ENCODE data around the gene SHB.
A peak's percentile ranks its signal among the peaks of the same experiment; 100 is the strongest.

SHB gene

DNA sequence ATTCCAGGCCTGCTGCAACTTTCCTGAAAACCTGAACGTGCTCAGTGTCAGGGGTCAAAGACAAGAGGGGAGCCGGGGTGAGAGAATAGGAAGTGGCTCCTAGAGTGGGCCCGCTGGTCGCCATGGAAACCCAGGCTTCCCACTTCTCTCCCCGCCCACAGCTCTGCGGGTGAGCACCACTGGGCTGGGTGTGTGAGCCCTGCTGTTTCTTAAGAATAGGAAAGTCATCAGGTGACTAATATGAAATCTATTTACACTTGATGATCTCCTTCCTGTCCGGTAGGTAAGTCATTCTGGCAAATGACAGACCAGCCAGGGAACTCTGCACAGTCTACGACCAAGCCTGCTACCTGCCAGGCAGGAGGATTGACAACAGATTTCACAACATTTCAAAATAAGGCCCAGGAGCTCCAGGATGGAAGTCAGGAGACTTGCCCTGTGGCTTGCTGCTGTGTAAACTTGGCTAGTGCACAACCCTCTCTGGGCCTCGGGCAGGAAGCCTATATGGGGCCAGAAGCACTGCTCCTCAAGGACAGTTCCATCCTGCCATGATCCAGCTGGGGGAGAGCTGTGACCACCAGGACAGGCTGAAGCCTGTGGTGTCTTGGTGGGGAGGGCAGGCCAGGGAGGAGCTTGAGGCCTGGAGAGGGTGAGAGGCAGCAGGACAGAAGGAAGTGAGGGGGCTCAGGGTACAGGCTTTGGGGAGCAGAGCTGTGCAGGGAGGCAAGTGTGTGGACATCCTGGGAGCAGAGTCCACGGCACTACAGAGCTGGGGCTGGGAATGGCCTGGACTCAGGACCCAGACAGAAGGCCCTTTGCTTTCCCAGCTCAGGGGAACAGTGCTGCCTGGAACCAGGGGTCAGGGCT is 60.6 kb downstream of the SHB start:
- Mint-ChIP-seq H3K27ac (peak overlapping the region; percentile 78), H3K27me3 (no peaks in the 10 kb centered on the region), H3K4me3 (peak overlapping the region; percentile 28), H3K9me3 (no peaks in the 10 kb centered on the region), H3K36me3 (ENCODE audit: low read depth) (no peaks in the 10 kb centered on the region), H3K4me1 (ENCODE audit: low read depth) (peaks cover 26% of the 10 kb centered on the region)
- DNase-seq, result peak; percentile 62

DNA sequence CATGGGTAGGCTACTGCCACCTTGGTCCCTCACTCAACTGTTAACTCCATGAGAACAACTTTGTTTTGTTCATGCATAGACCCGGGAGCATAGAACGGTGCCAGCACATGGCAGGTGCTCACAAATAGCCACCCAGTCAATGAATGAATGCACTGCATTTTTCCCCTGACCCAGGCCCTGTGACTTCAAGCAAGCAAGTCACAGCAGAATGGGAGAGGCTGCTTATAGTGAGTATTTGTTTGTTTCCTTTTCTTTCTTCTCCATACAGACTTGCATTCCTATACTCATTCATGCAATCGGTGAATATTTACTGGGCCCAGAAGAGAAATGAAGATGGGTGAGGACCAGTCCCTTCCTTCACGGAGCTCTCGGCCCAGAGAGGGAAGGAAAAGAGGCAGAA is 62.0 kb downstream of the SHB start:
- Mint-ChIP-seq H3K4me1 (ENCODE audit: low read depth) (peaks cover 30% of the 10 kb centered on the region), H3K27ac (no peak overlapping the region), H3K9me3 (no peaks in the 10 kb centered on the region), H3K27me3 (no peaks in the 10 kb centered on the region), H3K4me3 (no peak overlapping the region), H3K36me3 (ENCODE audit: low read depth) (no peaks in the 10 kb centered on the region)
- no peak for DNase-seq

DNA sequence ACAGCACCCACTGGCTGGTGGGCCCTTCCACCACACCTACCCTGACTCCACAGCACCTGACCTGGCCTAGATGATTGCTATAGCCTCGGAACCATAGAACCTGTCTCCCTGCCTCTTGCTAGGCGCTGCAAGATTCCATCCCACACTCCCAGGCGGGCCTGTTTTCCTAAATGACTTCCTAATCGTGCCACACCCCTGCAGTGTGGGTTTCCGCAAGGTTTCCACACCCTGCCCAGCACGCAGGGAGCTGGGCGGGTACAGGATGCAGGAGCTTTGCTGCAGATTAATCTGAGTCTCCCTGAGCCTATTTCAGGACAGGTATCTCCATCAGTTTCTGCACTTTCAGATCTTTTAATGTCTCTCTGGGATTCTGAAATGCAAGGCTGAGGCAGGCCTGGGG is 62.9 kb downstream of the SHB start:
- Mint-ChIP-seq H3K9me3 (no peaks in the 10 kb centered on the region), H3K27me3 (no peaks in the 10 kb centered on the region), H3K36me3 (ENCODE audit: low read depth) (no peaks in the 10 kb centered on the region), H3K27ac (no peak overlapping the region), H3K4me3 (no peak overlapping the region), H3K4me1 (ENCODE audit: low read depth) (peaks cover 30% of the 10 kb centered on the region)
- no peak for DNase-seq

DNA sequence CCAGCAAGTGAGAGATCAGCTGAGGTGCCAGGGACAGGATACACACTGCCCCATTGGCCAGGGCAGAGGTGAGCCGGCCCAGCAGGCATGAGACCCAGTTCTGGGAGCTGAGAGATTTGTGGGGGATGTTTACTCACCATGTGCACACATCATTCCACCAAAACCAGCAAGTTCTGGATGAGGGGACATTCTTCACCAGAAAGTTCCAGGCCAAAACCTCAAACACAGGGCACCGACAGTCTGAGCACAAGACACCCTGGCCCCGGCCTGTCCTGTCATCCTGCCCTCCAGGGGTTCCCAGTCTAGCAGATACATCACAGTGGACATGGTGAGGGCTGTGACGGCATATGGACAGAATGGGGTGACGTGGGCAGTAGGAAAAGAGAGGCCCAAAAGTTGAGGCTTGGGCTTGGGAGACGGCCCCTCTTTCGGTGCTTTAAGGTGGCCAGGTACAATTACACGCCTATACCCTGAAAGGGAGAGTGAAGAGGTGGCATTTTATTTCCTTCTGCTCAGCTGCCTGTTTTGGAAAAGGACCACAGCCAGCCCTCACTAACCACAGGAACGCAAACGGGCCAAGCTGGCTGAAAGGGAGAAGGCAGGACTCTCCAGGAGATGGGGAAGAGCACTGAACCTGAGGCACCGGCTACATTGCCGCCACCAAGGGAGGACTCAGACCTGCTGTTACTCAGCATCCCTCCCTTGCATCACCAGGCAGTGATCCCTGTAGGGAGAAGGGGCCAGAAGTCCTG is 64.0 kb downstream of the SHB start:
- no peak overlapping the region for H3K27ac Mint-ChIP-seq
- no peaks in the 10 kb centered on the region for H3K36me3 Mint-ChIP-seq (ENCODE audit: low read depth)
- no peaks in the 10 kb centered on the region for H3K27me3 Mint-ChIP-seq
- DNase-seq, result no peak
- H3K4me1 Mint-ChIP-seq (ENCODE audit: low read depth), result peaks cover 30% of the 10 kb centered on the region
- no peaks in the 10 kb centered on the region for H3K9me3 Mint-ChIP-seq
- no peak overlapping the region for H3K4me3 Mint-ChIP-seq

DNA sequence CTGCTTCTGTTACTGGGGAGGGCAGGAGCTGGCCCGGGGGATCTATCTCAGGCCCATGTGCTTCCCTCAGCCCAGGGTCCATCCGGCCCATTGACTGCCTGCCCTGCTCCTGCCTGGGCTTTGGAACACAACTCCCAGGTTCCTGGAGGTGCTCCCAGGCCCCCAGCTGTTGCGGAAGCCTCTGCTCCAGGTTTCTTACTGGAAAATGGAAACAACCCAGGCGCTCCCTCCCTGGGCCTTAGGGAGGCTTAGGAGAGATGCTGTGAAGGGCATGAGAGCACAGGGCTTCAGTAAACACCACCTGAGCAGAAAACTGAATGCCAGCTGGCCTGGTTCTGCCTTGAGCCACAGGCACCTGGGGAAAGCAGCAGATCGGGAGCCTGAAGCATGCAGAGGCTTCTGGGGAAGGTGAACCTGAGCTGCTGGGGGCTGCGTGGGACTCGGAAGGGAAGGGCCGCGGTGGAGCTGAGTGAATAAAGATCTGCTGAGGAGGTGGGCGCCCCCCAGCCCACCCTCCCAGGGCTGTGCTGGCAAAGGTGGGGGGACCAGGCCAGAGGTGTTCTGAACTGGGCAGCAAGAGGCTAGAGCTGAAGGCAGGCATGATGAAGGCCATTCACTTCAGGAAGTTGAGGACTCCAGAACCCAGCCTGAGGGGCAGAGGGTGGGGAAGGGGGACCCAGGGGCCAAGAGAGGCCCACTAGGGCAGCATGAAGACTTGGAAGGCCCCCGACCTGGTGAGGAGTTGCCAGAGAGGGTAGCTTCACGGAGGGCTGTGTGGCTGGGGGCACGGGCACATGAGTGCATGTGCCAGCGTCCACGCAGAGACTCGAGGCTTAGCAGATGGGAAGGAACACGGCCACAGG is 64.8 kb downstream of the SHB start:
- Mint-ChIP-seq H3K36me3 (ENCODE audit: low read depth) (no peaks in the 10 kb centered on the region), H3K4me3 (no peak overlapping the region), H3K27ac (no peak overlapping the region), H3K9me3 (no peaks in the 10 kb centered on the region), H3K27me3 (no peaks in the 10 kb centered on the region), H3K4me1 (ENCODE audit: low read depth) (peaks cover 31% of the 10 kb centered on the region)
- no peak for DNase-seq

DNA sequence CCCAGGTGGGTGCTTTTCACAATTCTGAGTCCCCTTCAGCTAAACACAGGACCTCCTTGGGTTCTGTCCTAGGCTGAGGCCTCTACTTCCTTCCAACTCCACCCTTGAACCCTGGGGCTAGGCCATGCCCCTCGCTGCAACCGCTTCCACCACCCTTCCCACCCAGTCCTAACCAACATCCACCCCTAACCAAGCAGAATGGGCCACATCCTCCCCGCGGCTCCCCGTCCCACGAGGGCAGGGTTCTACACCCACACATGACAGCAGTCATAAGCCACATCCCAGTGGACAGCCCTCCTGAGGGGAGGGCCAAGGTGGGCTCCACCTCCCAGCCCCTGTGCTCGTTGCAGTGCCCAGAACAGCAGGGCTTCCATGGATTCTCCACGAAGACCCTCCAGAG is 65.8 kb downstream of the SHB start:
- no peak overlapping the region for H3K4me3 Mint-ChIP-seq
- H3K27me3 Mint-ChIP-seq, result no peaks in the 10 kb centered on the region
- H3K9me3 Mint-ChIP-seq, result no peaks in the 10 kb centered on the region
- no peaks in the 10 kb centered on the region for H3K36me3 Mint-ChIP-seq (ENCODE audit: low read depth)
- H3K4me1 Mint-ChIP-seq (ENCODE audit: low read depth), result peaks cover 22% of the 10 kb centered on the region
- DNase-seq, result no peak
- no peak overlapping the region for H3K27ac Mint-ChIP-seq

DNA sequence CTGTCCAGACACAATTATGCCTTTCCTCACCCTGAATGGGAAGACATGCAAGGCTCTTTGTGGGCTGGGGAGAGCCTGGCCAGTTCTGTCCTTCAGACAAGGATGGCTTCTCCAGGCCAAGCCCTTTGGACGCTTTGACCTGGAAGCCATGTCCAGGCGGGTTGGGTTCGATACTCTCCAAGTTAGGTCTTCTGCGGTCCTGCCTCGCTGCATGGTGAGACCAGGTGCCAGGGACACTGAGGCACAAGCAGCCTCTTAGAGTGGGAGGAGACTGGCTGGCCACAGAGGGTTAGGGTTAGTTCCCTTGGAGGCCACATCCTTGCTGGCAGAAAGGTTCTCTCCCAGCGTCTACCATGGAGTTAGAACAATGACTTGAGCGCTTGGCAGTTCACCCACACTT is 67.6 kb downstream of the SHB start:
- H3K4me3 Mint-ChIP-seq, result no peak overlapping the region
- no peaks in the 10 kb centered on the region for H3K36me3 Mint-ChIP-seq (ENCODE audit: low read depth)
- no peaks in the 10 kb centered on the region for H3K27me3 Mint-ChIP-seq
- H3K27ac Mint-ChIP-seq, result no peak overlapping the region
- DNase-seq, result no peak
- no peaks in the 10 kb centered on the region for H3K9me3 Mint-ChIP-seq
- peaks cover 7% of the 10 kb centered on the region for H3K4me1 Mint-ChIP-seq (ENCODE audit: low read depth)

DNA sequence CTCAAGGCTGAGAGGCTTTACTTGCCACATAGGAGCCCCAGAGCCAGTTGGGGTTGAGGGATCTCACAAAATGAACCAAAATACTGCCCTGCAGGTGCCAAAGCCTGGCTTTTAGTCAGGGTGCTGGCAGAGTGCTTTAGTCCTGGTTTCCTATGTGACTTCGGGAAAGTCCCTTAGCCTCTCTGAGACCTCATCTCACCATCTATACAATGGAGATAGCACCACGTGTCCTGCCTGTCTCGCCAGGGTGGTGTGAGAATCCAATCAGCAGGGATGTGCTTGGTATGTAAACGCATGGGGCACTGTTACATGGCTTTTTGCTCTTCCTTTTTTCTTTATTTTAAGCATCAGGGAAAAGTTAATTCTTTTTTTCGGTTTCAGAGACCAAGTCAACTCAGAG is 68.3 kb downstream of the SHB start:
- Mint-ChIP-seq H3K4me1 (ENCODE audit: low read depth) (peaks cover 7% of the 10 kb centered on the region), H3K27me3 (no peaks in the 10 kb centered on the region), H3K27ac (no peak overlapping the region), H3K36me3 (ENCODE audit: low read depth) (no peaks in the 10 kb centered on the region), H3K9me3 (no peaks in the 10 kb centered on the region), H3K4me3 (no peak overlapping the region)
- no peak for DNase-seq

DNA sequence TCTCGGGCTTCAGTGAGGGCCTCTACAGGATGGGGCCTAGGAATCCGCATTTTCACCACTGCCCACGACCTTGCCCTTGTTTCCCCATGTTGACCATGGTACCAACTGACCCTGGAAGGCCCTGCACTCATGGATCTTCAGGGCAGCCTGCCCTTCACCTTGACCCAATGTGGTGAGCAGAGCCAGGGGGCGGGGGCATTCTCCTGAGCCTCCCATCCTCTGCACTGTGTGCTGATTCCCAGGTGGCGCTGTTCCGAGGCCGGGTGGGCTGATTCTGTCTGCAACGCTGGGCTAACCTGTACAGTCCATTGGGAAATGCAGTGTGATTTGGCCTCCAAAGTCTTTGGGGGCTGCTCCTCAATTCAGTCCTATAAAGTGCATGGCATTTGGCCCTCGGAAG is 68.7 kb downstream of the SHB start:
- no peak for DNase-seq
- H3K27me3 Mint-ChIP-seq, result no peaks in the 10 kb centered on the region
- no peak overlapping the region for H3K4me3 Mint-ChIP-seq
- H3K27ac Mint-ChIP-seq, result no peak overlapping the region
- H3K36me3 Mint-ChIP-seq (ENCODE audit: low read depth), result no peaks in the 10 kb centered on the region
- H3K9me3 Mint-ChIP-seq, result no peaks in the 10 kb centered on the region
- peaks cover 11% of the 10 kb centered on the region for H3K4me1 Mint-ChIP-seq (ENCODE audit: low read depth)

DNA sequence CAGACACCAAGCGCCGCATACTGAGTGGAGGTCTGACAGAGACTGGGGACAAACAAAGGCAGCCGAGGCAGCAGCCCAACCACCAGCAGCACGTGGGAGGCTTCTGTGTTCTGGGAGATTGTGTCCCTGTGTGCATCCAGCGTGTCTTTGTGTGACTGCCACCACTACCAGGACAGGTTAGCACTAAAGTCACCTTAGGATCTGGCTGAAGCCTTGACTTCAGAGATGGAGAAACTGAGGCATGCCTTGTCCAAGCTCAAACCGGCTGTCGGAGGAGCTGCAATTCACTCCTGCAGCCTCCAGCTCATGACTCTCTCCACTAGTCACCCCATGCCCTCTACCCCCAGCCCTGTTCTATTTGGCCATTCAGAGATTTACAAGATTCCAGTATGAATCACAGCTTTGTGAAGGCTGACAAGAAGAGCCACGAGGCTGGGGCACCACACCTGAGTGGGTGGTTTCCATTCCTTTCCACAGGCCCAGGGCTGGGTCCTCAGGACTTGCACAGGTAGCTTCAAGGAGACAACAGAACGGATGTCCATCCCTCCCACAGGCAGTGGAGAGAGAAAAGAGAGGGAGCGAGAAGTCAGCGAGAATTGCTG is 69.3 kb downstream of the SHB start:
- no peak for DNase-seq
- no peaks in the 10 kb centered on the region for H3K27me3 Mint-ChIP-seq
- H3K27ac Mint-ChIP-seq, result no peak overlapping the region
- H3K9me3 Mint-ChIP-seq, result no peaks in the 10 kb centered on the region
- no peaks in the 10 kb centered on the region for H3K36me3 Mint-ChIP-seq (ENCODE audit: low read depth)
- peaks cover 18% of the 10 kb centered on the region for H3K4me1 Mint-ChIP-seq (ENCODE audit: low read depth)
- no peak overlapping the region for H3K4me3 Mint-ChIP-seq

DNA sequence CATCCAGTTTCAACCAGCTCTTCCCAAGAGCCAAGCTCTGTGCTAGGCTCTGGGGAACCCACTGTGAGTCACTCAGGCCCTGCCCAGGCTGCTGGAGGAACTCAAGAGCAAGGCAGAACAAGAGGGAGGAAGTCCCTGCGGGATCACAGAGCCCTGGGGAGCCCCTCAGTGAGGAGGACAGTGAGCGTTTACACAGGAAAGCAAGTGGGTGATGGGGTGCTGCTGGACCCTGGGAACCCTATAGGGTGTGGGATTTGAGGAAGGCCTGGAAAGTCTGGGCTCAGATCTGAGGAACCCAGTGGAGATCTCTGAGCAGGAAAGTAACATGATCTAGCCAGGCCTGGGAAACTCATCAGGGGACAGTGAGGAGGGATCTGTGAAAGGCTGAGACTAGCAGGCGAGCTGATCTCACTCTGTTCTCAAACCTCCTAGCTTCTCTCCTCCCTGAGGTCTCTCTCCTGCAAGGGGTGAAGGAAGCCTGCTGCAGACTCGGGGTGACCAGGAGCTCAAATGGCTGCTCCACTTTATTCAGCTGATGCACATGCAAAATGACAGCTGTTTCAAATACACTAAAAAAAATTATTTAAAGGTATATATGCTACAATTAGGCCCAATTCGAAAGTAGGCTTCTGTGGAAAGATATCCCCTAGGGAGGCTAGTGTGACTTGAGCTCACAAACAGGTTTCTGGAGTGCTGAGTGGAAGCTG is 70.0 kb downstream of the SHB start:
- no peak for DNase-seq
- no peak overlapping the region for H3K4me3 Mint-ChIP-seq
- H3K9me3 Mint-ChIP-seq, result no peaks in the 10 kb centered on the region
- H3K4me1 Mint-ChIP-seq (ENCODE audit: low read depth), result peaks cover 23% of the 10 kb centered on the region
- no peaks in the 10 kb centered on the region for H3K36me3 Mint-ChIP-seq (ENCODE audit: low read depth)
- no peak overlapping the region for H3K27ac Mint-ChIP-seq
- no peaks in the 10 kb centered on the region for H3K27me3 Mint-ChIP-seq

DNA sequence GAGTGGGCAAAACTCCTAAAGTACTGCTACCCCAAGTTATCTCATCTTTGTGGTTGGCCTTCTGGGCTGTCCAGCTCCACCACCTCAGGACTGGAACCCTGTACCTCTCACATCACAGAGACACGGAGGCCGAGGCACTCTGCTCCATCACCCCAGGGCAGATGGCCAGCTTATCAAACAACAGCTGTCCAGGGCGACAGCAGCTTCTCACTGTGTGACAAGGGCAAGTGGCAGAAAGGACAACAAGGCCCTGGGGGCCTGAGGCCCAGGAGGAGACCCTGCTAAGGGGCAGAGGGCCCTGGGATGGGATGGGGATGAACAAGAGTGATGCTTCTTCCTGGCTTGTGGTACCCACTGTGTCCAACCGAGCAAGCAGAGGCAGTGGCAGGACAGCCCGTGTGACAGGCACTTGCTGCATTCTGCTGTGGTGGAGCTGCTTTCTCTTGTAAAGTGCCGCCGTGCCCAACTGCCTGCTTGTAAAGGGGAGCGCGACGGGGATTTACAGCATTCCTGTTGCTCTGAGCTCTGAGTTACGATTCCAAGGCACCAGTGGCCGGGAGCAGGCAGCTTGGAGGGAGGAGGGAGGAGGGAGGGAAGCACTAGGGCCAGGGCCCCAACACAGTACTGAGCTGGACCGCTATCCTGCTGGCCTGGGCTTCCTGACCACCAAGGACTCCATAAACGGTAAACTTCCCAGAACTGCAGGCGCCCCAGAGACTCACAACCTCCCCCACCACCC is 71.2 kb downstream of the SHB start:
- no peak overlapping the region for H3K4me3 Mint-ChIP-seq
- H3K27ac Mint-ChIP-seq, result no peak overlapping the region
- H3K4me1 Mint-ChIP-seq (ENCODE audit: low read depth), result peaks cover 22% of the 10 kb centered on the region
- no peak for DNase-seq
- peaks cover 4% of the 10 kb centered on the region for H3K27me3 Mint-ChIP-seq
- no peaks in the 10 kb centered on the region for H3K9me3 Mint-ChIP-seq
- H3K36me3 Mint-ChIP-seq (ENCODE audit: low read depth), result no peaks in the 10 kb centered on the region

DNA sequence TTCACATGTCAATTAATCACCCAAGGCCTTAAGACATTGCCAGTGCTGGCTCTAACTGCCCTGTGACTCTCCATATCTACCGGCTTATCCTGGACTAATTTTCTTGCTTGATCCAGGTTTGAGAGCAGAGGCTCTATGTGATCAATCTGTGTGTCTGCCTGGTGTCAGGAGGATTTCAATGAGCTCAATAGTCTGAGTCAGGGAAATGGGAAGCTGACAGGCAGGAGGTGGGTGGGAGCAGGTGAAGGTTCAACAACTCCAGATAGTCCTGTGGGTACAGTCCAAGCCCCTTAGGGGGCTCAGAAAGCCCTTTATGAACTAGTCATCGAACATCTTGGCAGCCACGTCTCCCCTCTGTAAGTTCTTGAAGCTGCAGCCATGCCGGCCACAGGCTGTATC is 72.2 kb downstream of the SHB start:
- Mint-ChIP-seq H3K9me3 (no peaks in the 10 kb centered on the region), H3K36me3 (ENCODE audit: low read depth) (no peaks in the 10 kb centered on the region), H3K4me3 (no peak overlapping the region), H3K4me1 (ENCODE audit: low read depth) (peaks cover 22% of the 10 kb centered on the region), H3K27ac (no peak overlapping the region), H3K27me3 (peaks cover 5% of the 10 kb centered on the region)
- no peak for DNase-seq
